GM12873 (cell line): ENCODE results near the gene PLG.

ENCODE experiments used
- CTCF ChIP-seq: IDR thresholded peaks from 2 replicates; pipeline ENCODE4 v1.5.1; 2012; ENCODE audit warnings: low read depth, mild to moderate bottlenecking, moderate library complexity, low read length, control low read depth; ENCODE audit not compliant: insufficient read depth; ENCODE audit errors: missing control alignments

Gene PLG

GRCh38 chr6:160764847-160765246 lies 62.8 kb downstream of the PLG start:
- TF ChIP-seq CTCF = no peak

GRCh38 chr6:160765412-160765811 lies 63.4 kb downstream of the PLG start:
- no peak for TF ChIP-seq CTCF

- TF ChIP-seq CTCF = no peak
Observed at GRCh38 chr6:160766657-160766988, 64.6 kb downstream of the PLG start.

- peak; percentile 89 for TF ChIP-seq CTCF
Observed at GRCh38 chr6:160766989-160767646, 65.1 kb downstream of the PLG start.

- TF ChIP-seq CTCF = no peak
Observed at GRCh38 chr6:160767647-160768019, 65.6 kb downstream of the PLG start.

GRCh38 chr6:160768101-160768500 lies 66.1 kb downstream of the PLG start:
- no peak for TF ChIP-seq CTCF

GRCh38 chr6:160774399-160774798 lies 72.4 kb downstream of the PLG start:
- no peak for TF ChIP-seq CTCF
